Mesodermal cell (in vitro differentiated cells): ENCODE measurements around the gene CEP350.

Source experiments
- H3K27ac ChIP-seq: 2 replicates; pipeline ENCODE4 v1.7.0; 2013; ENCODE audit warnings: mild to moderate bottlenecking, low read depth, low read length, moderate library complexity; ENCODE audit not compliant: severe bottlenecking
- H3K36me3 ChIP-seq: 2 replicates; pipeline ENCODE4 v1.7.1; 2013; ENCODE audit warnings: mild to moderate bottlenecking, low read length, moderate library complexity; ENCODE audit not compliant: control insufficient read depth, insufficient read depth
- H3K4me1 ChIP-seq: one replicate; pipeline ENCODE4 v1.7.1; 2013; ENCODE audit warnings: mild to moderate bottlenecking, low read length; ENCODE audit not compliant: insufficient read depth, control insufficient read depth, poor library complexity, severe bottlenecking
- H3K4me3 ChIP-seq: 2 replicates; pipeline ENCODE4 v1.7.0; 2013; ENCODE audit warnings: low read length, control low read depth, mild to moderate bottlenecking; ENCODE audit not compliant: insufficient read depth, poor library complexity, severe bottlenecking; ENCODE audit errors: extremely low read depth
- H3K9me3 ChIP-seq: 2 replicates; pipeline ENCODE4 v1.7.1; 2013; ENCODE audit warnings: mild to moderate bottlenecking, low read length, moderate library complexity; ENCODE audit not compliant: control insufficient read depth
- WGBS, 2 experiments: methylation state at CpG; one replicate each; pipeline ENCODE4 v1.1.5; 2013; ENCODE audit warnings: missing lambda C conversion rate in 2 of 2; ENCODE audit not compliant: insufficient coverage in 2 of 2; 5-methylcytosine and 5-hydroxymethylcytosine counted together

CEP350 gene

DNA sequence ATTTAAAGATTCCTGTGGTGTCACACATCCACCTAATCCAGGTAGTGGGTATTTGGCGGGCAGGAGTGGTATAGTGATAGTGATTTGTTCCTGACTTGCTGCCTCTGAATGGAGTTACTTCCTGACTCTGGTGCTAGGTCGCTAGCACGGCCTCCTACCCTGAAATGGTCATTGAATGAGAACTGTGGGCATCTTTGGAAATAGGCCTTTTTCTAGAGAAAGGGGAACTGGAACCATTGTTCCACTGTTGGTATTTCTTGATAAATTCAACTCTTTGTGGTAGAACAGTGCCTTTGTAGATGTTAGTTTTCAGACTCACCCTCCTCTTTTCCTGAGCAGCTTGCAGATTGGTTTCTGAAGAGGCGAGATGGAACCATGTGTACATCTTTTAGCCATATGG lies 201.6 kb downstream of the CEP350 start:
- H3K4me3 ChIP-seq: no peak overlapping the region
- H3K9me3 ChIP-seq: no peaks in the 10 kb centered on the region
- WGBS, 2 experiments: 90 to 91% methylated on average over 2 of the region's 4 CpGs
- peaks cover 21% of the 10 kb centered on the region for H3K4me1 ChIP-seq
- H3K27ac ChIP-seq: no peak overlapping the region
- peaks cover 6% of the 10 kb centered on the region for H3K36me3 ChIP-seq

DNA sequence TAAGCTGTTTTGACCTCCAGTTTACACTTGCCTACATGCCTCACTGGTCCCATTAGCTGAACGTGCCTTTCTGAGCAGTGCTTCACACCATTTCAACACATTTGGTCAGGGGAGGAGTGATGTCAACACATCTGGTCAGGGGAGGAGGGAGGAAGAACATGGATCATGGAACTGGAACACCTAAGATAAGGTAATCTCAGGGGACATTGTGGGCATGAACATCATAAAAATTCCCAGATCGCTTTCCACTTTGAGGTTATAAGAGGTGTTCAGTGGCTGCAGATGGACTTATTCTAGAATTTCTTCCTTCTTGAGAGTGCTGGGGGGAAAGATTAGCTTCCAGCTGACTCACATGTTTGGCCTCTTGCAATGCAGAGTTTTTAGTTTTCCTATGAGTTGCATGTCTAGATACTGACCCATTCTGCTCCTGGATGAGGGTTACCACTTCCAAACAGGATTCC lies 202.1 kb downstream of the CEP350 start:
- WGBS, 2 experiments: 90 to 100% methylated on average over 1 of the region's 2 CpGs
- Histone ChIP-seq H3K4me1 (peaks cover 21% of the 10 kb centered on the region), H3K9me3 (no peaks in the 10 kb centered on the region), H3K36me3 (peaks cover 6% of the 10 kb centered on the region), H3K4me3 (no peak overlapping the region), H3K27ac (peak overlapping the region; percentile 76)

GRCh38 chr1:180157108-180157507 lies 202.5 kb downstream of the CEP350 start:
- Histone ChIP-seq H3K4me3 (no peak overlapping the region), H3K4me1 (peaks cover 21% of the 10 kb centered on the region), H3K36me3 (peaks cover 6% of the 10 kb centered on the region), H3K27ac (peak overlapping the region; percentile 76), H3K9me3 (no peaks in the 10 kb centered on the region)
- 81 to 85% methylated on average over 4 of the region's 4 CpGs for WGBS, 2 experiments

- peak overlapping the region; percentile 76 for H3K27ac ChIP-seq
Measured at GRCh38 chr1:180157576-180158057, 203.0 kb downstream of the CEP350 start.

GRCh38 chr1:180158149-180159147 lies 203.8 kb downstream of the CEP350 start:
- peaks cover 21% of the 10 kb centered on the region for H3K4me1 ChIP-seq
- 94 to 95% methylated on average over 13 to 15 of the region's 16 CpGs for WGBS, 2 experiments
- H3K36me3 ChIP-seq: peaks cover 6% of the 10 kb centered on the region
- no peak overlapping the region for H3K4me3 ChIP-seq
- no peak overlapping the region for H3K27ac ChIP-seq
- no peaks in the 10 kb centered on the region for H3K9me3 ChIP-seq

More at GRCh38 chr1:180157576-180158057, 203.0 kb downstream of the CEP350 start:
- Histone ChIP-seq H3K4me1 (peaks cover 21% of the 10 kb centered on the region), H3K9me3 (no peaks in the 10 kb centered on the region), H3K4me3 (no peak overlapping the region), H3K36me3 (peaks cover 6% of the 10 kb centered on the region)
- 100% methylated on average over 1 of the region's 3 CpGs for WGBS, 2 experiments

DNA sequence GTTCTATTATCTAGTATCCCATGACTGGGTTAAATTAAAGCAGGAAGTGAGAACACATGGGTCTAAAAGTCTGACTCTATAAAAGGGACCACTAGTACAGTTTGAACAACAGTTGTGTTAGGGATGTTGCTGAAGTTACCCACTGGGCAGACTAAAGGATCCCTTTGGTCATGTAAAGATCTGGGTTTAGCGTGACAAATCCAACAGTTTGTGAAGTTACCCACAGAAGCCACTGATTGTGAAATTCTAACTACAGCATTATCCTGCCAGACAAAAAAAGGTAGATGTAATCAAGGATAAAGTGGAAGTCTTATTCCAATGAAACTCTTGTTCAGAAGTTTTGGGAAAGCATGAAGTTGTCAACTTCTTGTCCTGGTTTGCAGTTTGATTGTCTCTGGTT lies 205.7 kb downstream of the CEP350 start:
- Histone ChIP-seq H3K4me3 (no peak overlapping the region), H3K36me3 (peaks cover 6% of the 10 kb centered on the region), H3K27ac (no peak overlapping the region), H3K9me3 (no peaks in the 10 kb centered on the region), H3K4me1 (peaks cover 16% of the 10 kb centered on the region)
- WGBS, 2 experiments: 100% methylated on average over 1 of the region's 1 CpG; no CpG with 5 or more reads in 1 of the 2 experiments

DNA sequence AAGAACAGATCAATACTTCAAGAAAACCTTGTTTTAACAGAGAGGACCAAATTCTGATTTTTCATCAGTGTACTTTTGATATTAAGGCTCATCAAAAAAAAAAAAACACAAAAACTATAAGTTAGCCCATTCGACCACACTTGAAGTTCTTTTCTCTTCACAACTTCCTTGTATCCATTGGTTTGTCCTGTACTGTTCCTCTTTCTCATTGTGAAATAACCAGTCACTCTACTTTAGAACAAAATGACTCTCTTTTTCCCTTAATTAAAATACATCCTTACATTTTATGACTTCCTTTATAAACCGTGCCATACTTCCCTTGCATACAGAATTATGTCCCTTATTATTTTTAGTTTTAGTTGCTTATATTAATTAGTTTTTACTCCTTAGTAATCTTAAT lies 208.4 kb downstream of the CEP350 start:
- no peak overlapping the region for H3K27ac ChIP-seq
- peaks cover 2% of the 10 kb centered on the region for H3K4me1 ChIP-seq
- no peak overlapping the region for H3K4me3 ChIP-seq
- H3K36me3 ChIP-seq: peaks cover 6% of the 10 kb centered on the region
- WGBS, 2 experiments: 78 to 90% methylated on average over 1 of the region's 2 CpGs
- no peaks in the 10 kb centered on the region for H3K9me3 ChIP-seq
